ENCODE results near the gene LILRB1.

GRCh38 chr19:54653181-54653809 is 23.0 kb downstream of the LILRB1 start:
- TF ChIP-seq CTCF (IDR thresholded peaks at IDR 0.05; ENCODE audit: insufficient read depth, low read length) (peak; percentile 19), POLR2AphosphoS5 (IDR thresholded peaks at IDR 0.05; ENCODE audit: low read depth) (no peak), REST (IDR thresholded peaks at IDR 0.05; ENCODE audit: insufficient replicate concordance, low read depth) (no peak), GABPA (IDR thresholded peaks at IDR 0.05; ENCODE audit: low read depth) (no peak)
